HL-60/S4 treated with phorbol 12-myristate 13-acetate at 8.2 ng/mL for 4 days and 3 days (cell line): ENCODE measurements around the gene ZNF474.

Source experiments
- in situ Hi-C: fragments of 300-500 bp; cut with MboI; formaldehyde crosslinking; loops from 2 replicates; pipeline ENCODE4 v1.15.0; 2022; ENCODE audit warnings: low sequenced_read_pairs

Gene ZNF474

GRCh38 chr5:122152266-122152900, 23.0 kb downstream of the ZNF474 start:
- in situ Hi-C loops = no loop called here

- in situ Hi-C loops = no loop called here
Observed at GRCh38 chr5:122153230-122153629, 23.9 kb downstream of the ZNF474 start.

- in situ Hi-C loops = no loop called here
Observed at GRCh38 chr5:122153774-122154173, 24.4 kb downstream of the ZNF474 start.

GRCh38 chr5:122154491-122154890, 25.1 kb downstream of the ZNF474 start:
- in situ Hi-C loops = no loop called here

GRCh38 chr5:122154910-122155309, 25.6 kb downstream of the ZNF474 start:
- in situ Hi-C loops = no loop called here

- in situ Hi-C loops = no loop called here
Observed at GRCh38 chr5:122155546-122155945, 26.2 kb downstream of the ZNF474 start.

GRCh38 chr5:122156724-122157325, 27.5 kb downstream of the ZNF474 start:
- in situ Hi-C loops = no loop called here

GRCh38 chr5:122162100-122162638, 32.8 kb downstream of the ZNF474 start:
- in situ Hi-C loops = no loop called here

- in situ Hi-C loops = no loop called here
Observed at GRCh38 chr5:122163121-122164069, 34.0 kb downstream of the ZNF474 start.

- in situ Hi-C loops = no loop called here
Observed at GRCh38 chr5:122164070-122164435, 34.7 kb downstream of the ZNF474 start.

GRCh38 chr5:122164831-122165558, 35.6 kb downstream of the ZNF474 start:
- in situ Hi-C loops = no loop called here

GRCh38 chr5:122165559-122166078, 36.3 kb downstream of the ZNF474 start:
- in situ Hi-C loops = no loop called here

- in situ Hi-C loops = no loop called here
Observed at GRCh38 chr5:122169350-122170103, 40.2 kb downstream of the ZNF474 start.

- in situ Hi-C loops = no loop called here
Observed at GRCh38 chr5:122170620-122171019, 41.3 kb downstream of the ZNF474 start.

GRCh38 chr5:122172207-122172606, 42.9 kb downstream of the ZNF474 start:
- in situ Hi-C loops = no loop called here

GRCh38 chr5:122173474-122174415, 44.4 kb downstream of the ZNF474 start:
- in situ Hi-C loops = no loop called here

- in situ Hi-C loops = no loop called here
Observed at GRCh38 chr5:122175091-122175490, 45.7 kb downstream of the ZNF474 start.

- in situ Hi-C loops = no loop called here
Observed at GRCh38 chr5:122175852-122176251, 46.5 kb downstream of the ZNF474 start.

GRCh38 chr5:122177161-122177560, 47.8 kb downstream of the ZNF474 start:
- in situ Hi-C loops = no loop called here
